Stimulated activated CD4-positive, alpha-beta T cell treated with anti-CD3 and anti-CD28 coated beads, Interleukin-2, amount 100 ng/mL, for 24 hours (primary cell): ENCODE results near the gene PCDH18.
A peak's percentile ranks its signal among the peaks of the same experiment; 100 is the strongest.
"Not testable (repeated sequence)": the region's sequence is repeated elsewhere in the genome, so short reads cannot be mapped to it uniquely, and the experiment has no call there.

ENCODE experiments used
- DNase-seq, 2 donors: peaks; one replicate each; pipeline ENCODE4 v3.0.0-alpha.2; 2020

Gene PCDH18, protein sequence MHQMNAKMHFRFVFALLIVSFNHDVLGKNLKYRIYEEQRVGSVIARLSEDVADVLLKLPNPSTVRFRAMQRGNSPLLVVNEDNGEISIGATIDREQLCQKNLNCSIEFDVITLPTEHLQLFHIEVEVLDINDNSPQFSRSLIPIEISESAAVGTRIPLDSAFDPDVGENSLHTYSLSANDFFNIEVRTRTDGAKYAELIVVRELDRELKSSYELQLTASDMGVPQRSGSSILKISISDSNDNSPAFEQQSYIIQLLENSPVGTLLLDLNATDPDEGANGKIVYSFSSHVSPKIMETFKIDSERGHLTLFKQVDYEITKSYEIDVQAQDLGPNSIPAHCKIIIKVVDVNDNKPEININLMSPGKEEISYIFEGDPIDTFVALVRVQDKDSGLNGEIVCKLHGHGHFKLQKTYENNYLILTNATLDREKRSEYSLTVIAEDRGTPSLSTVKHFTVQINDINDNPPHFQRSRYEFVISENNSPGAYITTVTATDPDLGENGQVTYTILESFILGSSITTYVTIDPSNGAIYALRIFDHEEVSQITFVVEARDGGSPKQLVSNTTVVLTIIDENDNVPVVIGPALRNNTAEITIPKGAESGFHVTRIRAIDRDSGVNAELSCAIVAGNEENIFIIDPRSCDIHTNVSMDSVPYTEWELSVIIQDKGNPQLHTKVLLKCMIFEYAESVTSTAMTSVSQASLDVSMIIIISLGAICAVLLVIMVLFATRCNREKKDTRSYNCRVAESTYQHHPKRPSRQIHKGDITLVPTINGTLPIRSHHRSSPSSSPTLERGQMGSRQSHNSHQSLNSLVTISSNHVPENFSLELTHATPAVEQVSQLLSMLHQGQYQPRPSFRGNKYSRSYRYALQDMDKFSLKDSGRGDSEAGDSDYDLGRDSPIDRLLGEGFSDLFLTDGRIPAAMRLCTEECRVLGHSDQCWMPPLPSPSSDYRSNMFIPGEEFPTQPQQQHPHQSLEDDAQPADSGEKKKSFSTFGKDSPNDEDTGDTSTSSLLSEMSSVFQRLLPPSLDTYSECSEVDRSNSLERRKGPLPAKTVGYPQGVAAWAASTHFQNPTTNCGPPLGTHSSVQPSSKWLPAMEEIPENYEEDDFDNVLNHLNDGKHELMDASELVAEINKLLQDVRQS

DNA sequence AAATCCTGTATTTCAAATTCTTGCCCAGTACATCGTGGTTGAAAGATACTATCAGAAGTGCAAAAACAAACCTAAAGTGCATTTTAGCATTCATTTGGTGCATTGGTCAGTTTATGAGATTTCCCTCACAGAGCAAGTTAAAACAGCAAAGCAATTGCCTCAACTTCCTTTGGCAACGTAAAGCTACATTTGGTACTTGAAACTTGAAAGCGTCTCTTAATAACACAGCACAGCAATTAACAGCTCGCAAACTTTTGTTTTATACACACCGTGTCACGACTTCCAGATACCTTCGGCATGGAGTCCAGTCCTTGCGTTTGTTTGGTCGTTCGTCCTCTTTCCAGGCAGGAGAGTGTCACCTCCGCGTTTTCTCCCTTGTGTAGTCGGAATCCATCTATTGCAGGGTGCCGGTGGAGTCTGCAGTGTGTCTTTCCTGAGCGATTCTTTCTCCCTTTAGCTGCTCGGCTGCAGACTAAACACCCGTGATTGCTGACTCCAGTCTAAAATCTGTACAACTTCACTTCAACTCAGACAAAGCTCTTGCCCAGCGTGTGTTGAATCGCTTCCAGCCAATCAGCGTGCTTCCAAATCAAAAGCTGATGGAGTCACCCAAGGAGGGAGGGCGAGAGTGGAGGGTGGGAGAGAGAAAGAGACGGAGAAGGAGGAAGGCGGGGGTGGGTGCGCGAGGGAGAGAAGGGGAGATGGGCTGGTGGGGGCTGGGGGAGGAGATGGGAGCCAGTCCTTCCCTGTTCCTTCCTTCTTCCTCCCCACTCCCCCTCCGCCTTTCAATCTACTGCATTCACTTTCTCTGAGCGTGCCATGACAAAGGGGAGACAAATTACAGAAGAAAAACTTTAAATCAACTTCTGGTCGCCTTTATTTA lies at the start of gene PCDH18:
Gene PCDH18 (minus strand): TSS at position 509 of the 883 bp plus-strand sequence. CDS start 406 bp downstream, at position 103.
- peak; percentile 14 to 16 for DNase-seq

DNA sequence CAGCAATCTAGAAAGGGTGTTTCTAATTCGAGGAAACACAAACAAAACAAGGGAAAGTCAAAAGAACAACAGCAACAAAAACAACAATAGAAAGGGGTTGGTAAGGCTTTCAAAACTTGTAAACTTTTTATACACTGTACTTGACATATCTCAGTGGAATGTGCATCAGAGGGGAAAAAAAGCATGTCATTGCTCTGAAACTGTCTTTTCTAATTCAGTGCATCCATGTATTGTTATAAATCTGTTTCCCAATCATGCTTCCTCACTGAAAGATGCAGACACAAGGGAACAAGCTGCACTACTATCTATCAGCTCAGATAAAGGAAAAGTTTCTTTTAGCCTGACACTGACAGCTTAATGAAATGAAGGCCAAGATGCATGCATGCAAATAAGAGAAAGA lies 44.2 kb upstream of the PCDH18 start:
- no peak for DNase-seq

DNA sequence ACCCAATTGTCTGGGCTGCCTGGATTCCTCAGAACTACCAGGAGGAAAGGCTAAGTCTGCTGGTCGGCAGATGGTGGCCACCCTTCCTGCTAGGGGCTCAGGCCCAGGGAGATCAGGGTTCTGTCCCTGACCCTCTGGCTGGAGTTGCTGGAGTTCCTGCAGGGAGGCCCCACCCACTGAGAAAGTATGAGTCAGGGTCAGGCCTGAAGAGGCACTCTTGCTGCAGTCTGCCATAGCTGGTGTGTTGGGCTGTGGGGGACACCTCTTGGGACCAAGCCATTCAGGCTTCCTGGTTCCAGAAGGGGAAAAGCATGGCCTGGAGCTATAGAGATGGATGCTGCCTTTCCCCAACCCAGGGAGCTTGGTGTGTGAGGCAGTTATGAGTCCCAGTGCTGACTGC lies 40.4 kb upstream of the PCDH18 start:
- DNase-seq, result no peak

DNA sequence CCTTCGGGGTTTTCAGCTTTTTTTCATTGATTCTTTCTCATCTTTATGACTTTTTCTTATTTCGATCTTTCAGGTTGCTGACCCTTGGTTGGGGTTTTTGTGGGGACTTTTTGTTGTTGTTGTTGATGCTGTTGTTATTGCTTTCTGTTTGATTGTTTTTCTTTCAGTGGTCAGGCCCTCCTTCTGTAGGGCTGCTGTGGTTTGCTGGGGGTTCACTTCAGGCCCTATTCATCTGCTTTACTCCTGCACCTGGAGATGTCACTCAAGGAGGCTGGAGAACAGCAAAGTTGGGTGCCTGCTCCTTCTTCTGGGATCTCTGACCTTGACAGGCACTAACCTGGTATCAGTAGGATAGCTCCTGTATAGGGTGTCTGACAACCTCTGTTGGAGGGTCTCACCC lies 39.9 kb upstream of the PCDH18 start:
- DNase-seq, result no peak

DNA sequence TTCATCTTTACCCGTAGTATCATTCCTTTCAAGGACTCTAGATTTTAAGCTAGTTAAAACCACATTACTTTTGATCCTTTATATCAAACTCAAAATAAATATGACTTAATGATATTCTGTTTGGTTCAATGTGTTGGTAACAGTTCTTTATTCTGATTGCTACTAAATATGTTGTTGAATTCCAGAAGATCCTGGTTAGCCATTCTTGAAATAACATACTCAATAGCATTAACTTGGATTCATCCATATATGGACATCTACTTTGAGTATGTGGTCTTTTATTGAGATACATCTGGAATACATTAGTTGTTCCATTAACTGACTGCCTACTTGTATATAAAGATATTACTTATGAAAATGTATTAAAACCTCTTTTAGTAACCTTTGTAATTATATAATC lies 27.5 kb upstream of the PCDH18 start:
- no peak for DNase-seq

DNA sequence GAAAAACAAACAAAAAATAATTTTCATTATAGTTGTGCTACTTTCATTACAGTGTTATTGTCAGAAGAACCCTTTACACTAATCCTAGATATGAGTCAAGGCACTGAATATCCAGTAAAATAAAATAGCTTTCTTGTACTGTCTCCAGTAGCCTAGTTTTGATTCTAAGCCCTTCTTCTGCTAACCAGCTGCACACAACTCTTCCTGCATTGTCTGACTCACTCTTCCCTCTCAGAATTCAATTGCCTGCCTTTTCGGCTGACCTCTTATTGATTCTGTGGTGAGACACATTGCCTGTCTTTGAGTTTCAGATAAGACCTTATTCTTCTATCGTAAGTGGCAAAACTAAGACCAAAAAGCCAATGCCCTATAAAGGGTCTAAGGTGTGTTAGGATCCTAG lies 26.7 kb upstream of the PCDH18 start:
- no peak for DNase-seq

DNA sequence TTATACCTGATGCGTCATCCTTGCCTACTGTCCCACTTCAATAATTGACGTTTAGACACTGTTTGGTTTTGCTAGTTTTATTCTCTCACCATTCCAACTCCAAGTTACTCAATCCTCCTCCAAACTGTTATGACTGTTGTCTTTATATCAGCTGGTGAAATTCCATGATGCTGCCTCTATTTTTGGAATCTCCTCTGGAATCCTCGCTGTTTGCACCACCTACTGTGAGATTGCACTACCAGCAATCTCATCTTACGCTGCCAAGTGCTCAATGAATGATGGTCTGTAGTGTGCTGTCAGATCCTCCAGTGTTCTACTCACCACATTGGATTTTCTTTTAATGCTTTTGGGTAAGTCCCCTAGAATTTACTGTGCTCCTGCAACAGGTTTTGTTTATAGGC lies 13.2 kb upstream of the PCDH18 start:
- no peak for DNase-seq

DNA sequence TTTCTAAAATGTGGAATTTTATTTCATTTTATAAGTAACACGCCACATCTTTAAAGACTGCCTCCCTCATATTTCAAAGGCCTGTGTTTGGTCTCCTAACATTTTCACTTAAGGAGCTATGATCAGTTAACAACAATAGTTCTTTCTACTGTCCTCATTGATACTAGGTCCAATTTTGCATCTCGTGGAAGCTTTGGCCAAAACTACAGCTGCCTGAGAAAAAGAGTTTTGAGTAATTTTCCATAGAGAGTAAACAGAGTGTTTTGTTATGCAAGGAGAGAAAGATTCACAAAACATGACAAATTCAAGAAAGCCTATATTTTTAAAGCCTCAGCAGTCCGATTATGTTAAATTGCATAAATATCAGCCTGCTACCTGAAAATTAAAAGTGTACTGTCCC lies 11.4 kb upstream of the PCDH18 start:
- no peak for DNase-seq

DNA sequence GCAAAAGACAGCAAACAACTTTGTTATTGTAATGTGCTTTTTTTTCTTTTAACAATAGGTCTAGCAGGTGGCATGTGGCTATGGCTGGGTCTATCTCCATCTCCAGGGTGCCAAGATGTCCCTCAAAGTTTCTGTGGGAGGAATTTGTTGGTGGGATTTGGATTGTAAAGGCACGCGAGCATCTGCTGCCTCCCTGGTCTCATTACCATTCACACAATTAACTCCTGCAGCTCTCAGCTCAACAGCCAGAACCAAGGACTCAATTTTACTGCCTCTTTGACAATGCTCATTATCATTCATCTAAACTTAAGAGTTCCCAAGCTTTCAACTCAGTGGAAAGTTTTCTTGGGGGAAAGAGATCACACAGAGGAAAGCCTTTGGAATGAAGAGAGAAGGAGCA lies 10.9 kb upstream of the PCDH18 start:
- DNase-seq, result no peak

DNA sequence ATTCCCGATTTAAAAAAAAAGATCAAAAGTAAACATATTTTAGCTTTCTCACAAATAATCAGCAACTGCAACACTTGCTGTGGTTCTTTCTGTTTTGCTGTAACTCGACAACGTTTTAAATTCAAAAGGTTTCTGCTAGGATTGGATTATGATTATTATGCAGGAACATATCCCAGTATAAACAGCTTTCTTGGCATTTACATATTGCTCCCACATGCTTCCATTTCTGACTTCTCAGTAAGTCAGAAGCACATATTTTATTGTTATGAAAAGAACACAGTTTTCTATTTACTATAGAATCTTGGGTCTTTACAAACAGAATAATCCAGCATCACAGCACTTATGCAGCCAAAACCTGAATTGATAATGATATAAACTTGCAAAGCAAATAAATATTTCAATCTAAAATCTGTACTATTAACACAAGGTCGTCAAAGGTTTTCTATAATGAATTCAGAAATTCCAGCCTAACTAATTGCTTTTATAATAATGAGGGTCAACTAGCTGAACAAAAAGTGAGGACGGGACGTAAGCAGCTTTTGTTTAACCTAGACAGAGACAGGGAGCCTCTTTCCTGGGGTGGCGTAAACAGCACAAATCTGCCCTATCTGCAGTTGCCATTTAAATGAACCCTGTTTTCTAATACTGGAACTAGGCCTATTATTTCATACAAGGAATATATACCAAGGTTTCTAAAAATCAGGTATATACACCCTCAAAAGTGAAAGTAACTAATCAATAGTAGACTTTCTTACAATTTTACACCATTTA lies 9.8 kb upstream of the PCDH18 start:
- no peak for DNase-seq

DNA sequence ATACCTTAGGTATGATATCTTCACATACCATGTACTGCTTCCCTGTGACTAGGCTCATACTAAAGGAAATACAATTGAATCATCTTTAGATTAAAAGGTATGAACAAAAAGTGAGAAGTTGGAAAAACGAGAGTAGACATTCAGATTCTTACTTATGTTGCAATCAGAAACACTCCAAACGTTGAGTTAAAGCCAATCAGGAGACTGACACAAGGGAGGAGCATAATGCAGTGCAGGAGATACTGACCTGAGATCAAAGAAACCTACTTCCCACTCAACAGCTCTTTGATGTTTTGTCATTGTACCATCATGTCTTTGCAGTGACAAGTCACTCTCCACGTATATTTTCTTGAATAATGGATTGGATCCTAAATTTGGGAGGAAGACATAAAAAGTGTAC lies 8.9 kb upstream of the PCDH18 start:
- DNase-seq, result no peak

DNA sequence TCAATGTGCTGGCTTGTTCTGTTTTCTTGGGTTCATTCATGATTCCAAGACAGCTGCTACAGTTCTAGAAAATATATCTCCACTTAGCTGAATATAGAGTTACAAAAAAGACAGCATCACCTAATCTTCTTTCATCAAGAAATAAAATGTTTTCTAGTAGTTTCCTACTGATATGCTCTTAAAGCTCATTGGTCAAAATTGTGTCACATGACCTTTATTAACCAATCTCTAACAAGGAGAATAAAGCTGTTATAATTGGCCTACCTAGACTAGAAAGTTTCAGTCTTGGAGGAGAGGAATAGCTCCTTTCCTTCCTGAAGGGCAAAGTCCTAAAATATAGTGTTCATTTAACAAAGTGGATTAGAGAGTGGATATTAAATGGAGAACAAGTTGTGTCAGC lies 8.1 kb upstream of the PCDH18 start:
- DNase-seq, result no peak

DNA sequence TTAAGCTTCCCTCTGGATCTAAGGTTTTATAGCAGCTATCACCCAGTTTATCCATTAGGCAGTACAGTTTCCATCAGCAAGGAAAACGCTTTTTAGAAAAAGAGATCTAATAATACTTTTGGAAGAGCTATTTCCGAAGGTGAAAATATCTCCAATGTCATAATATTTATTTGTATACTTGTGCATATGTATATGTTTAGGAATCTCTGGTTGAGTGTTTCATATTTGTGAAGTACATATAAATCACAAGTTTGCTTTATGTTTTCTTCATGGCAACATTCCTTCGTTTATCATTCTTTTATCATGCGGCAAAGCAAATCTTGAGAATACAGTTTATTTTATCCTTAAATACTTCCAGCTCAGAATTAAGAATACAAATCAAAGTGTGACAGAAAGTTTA lies 6.2 kb upstream of the PCDH18 start:
- no peak for DNase-seq

DNA sequence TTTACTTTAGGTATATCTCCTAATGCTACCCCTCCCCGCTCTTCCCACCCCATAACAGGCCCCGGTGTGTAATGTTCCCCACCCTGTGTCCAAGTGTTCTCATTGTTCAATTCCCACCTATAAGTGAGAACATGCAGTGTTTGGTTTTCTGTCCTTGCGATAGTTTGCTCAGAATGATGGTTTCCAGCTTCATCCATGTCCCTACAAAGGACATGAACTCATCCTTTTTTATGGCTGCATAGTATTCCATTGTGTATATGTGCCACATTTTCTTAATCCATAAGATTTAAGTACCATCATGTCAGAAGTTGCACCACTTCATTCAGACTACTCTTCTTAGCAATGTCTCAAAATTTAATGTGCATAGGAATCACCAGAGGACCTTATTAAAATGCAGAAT lies 5.5 kb upstream of the PCDH18 start:
- not testable (repeated sequence) for DNase-seq

DNA sequence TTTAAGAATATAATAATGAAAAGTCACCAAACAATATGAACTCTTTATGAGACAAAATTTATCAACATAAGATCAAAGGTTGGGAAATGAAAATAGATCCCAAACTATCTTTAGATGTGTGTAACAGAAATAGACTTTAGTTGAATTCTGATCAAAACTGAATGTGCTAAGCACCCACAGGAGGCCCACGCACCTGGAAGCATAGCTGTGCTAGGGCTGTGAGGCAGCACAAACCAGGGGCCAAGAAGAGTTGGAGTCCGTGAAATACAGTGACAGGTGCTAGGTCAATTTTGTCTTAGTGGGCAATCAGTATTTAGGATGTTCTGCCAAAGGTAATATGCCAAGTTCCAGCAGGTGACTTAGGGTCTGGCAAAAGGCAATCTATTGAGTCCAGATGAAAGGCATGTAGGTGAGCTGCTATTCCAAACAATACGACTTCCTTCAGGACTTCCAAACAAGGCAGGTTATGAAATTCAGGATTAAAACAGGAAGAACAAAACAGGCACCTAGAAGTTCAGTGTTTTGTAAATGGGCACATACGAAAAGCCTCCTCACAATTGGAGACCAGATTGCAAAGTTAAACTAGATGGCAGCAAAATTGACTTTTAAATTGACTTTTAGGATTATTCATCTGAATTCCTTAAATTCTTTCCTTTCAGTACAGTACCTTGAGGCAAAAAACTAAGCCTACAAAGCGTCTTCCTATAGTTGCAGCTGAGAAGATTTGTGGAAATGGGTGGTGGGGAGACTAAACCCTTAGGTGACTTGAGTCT lies 4.7 kb upstream of the PCDH18 start:
- DNase-seq, result no peak

DNA sequence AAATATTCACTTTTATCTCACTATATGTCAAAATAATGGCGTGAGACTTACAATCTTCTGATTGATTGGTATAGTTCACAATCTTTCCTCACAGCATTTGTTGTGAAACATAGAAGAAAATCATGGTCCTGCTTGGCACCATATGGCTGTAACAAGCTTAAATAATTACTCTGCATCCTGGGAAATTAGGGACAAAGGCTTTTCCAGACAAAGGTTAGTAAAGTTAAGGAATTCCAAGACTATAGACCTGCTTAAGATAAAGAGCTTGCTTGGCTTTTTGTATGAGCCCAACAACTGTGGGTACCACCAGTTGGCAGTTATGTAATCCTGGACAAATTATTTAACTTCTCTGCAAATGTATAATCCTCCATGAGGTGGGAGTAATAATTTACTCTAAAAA lies 3.4 kb upstream of the PCDH18 start:
- DNase-seq, result no peak

DNA sequence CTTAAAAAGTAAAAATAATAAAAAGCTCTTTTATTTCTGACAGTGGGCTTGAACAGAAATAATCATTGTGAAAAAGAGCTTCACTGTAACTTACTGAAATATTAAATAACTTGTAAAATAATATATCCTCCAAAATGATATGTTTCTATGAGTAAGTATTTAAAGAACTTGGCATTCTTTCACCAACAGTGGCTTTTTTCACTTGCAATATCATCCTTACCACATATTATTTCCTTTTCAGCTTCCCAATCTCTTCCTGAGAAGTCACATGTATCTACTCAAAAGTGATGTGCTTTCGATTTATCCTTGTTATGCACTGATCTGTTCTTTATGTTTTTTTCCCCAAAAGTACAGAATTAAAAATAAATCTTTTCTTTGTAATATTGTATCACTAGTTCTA lies 2.2 kb upstream of the PCDH18 start:
- DNase-seq, result no peak

DNA sequence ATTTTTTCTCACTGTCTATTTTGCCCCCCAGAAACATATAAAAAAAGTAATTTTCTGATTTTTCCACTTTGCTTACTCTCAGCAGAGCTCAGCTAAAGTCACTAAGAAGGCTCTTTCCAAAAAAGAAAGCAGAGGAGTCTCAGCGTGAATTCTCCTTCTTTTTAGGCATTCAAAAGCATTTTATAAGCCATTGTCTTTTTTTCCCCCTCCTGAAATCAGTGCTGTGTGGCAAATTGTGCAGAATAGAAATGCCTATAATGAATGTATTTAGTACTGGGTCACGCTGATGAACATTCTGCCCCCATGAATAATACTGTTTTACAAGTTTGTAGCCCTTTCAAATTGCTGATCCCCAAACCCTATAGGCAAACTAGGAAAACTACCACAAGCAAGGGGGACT lies 1.6 kb upstream of the PCDH18 start:
- no peak for DNase-seq

DNA sequence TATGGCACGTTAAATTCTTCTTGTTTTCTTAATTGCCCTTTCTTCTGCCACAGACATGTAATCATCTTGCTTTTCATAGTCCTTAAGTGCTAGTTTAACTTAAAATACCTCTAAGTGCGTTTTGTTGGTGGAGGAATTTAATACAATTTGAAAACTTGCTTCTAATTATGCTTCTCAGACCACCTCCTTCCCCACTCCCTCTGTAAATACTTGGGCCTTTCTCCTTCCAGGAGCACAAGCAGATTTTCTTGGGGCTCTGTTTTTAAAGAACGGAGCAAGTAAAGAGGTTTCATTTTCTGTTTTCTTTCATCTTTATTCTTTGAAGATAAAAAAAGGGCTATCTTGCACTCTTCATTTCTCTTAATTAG lies 559 bp upstream of the PCDH18 start:
- no peak for DNase-seq

DNA sequence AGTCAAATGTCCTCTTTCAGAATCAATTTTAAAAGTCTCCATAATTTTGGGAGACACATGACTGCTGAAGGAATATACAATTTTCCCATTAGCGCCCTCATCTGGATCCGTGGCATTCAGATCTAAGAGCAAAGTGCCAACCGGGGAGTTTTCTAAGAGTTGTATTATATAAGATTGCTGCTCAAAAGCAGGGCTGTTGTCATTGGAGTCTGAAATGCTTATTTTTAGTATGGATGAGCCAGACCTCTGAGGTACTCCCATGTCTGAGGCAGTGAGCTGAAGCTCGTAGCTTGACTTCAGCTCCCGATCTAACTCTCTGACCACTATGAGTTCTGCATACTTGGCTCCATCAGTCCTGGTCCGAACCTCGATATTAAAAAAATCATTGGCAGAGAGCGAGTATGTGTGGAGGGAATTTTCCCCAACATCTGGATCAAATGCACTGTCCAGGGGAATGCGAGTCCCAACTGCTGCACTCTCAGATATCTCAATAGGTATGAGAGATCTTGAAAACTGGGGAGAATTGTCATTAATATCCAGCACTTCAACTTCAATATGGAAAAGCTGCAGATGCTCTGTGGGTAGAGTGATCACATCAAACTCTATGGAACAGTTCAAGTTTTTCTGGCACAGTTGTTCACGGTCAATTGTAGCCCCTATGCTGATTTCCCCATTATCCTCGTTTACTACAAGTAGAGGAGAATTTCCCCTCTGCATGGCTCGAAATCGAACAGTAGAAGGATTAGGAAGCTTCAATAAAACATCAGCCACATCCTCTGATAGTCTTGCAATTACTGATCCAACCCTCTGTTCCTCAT lies 917 bp downstream of the PCDH18 start:
- DNase-seq, result no peak
